ENCODE data around the gene JAKMIP2.
"Not testable (repeated sequence)": the region's sequence is repeated elsewhere in the genome, so short reads cannot be mapped to it uniquely, and the experiment has no call there.

The JAKMIP2 gene

DNA sequence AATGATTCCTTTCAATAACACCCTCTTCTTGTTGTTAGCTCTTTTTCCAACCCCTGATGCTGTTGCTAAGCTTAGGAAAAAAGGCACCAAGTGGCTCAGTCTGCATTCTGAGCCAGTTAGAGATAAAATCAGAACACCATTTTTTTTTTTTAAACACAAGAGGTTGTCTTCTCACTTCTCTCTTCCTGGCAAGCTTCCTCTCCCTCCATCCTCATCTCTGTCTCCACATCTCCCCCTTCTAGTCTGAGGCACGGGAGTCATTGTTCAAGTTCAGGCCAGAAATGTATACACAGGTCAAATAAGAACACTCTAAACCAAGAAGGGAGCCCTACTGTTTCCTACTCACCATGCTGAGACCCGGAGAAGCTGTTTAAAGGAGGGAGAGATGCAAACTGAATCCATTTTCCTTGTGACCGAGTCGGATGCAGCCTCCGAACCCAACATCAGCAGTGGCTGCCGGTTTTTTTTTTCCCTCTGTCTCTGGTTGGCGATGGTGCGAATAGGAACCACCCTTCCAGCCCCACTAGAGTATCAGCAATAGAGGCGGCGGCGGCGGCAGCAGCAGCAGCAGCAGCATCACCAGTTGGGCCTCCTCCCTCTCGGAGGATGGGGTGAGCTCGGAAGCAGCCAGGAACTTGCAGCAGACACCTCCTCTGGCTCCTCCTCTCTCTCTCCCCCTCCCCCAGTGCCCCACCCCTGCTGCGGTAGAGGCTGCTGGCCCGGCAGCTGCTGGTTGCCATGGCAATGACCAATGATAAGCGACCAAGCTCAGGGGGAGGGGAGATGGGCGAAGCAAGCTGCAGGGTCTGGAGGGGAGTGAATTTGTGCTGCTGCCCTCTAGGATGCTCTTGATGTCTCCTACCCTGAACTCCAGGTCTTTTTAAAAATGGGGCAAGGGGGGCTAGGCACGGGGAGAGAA, at the start of gene JAKMIP2:
Gene JAKMIP2, minus strand, starts transcription at position 619 of the 919 bp plus-strand sequence. CDS start 110,922 bp downstream, outside the sequence.
- DNase-seq: peak; percentile 96

DNA sequence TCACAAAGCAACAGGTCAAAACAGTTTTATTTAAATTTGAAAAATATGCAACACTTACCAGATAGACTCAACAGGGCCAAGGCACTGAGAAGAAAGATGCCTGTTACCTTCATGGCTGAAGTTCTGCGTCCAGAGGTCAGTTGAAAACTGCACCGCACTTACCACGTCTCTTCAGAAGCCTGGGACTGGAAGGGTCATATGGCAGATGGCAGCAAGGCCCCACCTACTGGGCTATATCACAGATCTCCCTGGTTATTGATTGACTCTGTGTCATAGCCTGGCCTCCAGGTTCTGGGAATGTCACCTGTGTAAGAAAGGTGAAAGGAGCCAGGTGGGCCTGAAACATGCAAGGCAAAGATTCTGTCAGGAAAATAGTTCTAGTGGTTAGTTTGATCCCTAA, 48.9 kb upstream of the JAKMIP2 start, which contains the start of gene SPINK1:
Gene SPINK1, minus strand, starts transcription at position 207 of the 400 bp plus-strand sequence. Its CDS starts 94 bp downstream, at position 113.
- DNase-seq: no peak

DNA sequence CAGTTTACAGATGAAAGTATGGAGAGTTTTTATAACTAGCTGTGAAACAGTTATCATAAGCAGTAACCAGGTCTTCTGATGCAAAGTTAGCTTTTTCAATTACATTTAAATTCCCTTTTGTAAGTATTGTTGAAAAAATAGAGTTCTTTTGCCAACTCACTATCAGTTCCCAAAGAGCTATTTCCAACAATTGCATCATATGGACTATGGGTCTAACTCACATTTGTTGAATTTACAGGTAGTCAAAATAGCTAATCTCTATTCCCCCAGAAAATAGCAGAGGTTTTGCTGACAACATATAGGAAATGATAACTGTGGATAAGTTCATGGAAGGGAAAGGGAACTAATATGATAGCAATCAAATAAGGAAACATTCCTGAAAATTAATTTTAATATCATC, 47.5 kb upstream of the JAKMIP2 start:
- DNase-seq: no peak

GRCh38 chr5:147827017-147827416, 44.5 kb upstream of the JAKMIP2 start:
- DNase-seq: not testable (repeated sequence)

GRCh38 chr5:147826361-147826760, 43.8 kb upstream of the JAKMIP2 start:
- DNase-seq: no peak

- DNase-seq: peak; percentile 66
Observed at GRCh38 chr5:147822686-147823491, 40.4 kb upstream of the JAKMIP2 start.

- not testable (repeated sequence) for DNase-seq
Observed at GRCh38 chr5:147822222-147822621, 39.7 kb upstream of the JAKMIP2 start.

- DNase-seq: no peak
Observed at GRCh38 chr5:147821766-147822165, 39.2 kb upstream of the JAKMIP2 start.

- DNase-seq: no peak
Observed at GRCh38 chr5:147819261-147819770, 36.8 kb upstream of the JAKMIP2 start.

- DNase-seq: no peak
Observed at GRCh38 chr5:147818290-147818689, 35.8 kb upstream of the JAKMIP2 start.

DNA sequence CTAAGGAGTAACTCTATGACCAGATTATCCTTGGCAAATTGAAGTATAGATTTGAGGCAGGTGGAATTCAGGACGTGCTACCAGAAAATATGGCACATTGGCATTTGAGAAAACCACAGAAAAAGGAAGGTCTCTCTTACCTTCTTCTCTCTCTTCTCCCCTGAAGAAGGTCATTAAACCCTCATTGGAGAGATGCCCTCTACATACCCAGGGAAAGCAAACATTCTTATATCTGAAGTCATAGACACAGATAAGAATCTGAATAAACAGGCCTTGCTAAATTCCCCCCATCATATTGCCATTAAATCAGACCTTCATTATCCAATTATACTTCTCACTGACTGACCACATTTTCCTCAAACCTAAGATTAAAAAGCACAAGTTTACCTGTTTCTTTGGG, 31.2 kb upstream of the JAKMIP2 start:
- DNase-seq: no peak

GRCh38 chr5:147809830-147810666, 27.5 kb upstream of the JAKMIP2 start:
- no peak for DNase-seq

DNA sequence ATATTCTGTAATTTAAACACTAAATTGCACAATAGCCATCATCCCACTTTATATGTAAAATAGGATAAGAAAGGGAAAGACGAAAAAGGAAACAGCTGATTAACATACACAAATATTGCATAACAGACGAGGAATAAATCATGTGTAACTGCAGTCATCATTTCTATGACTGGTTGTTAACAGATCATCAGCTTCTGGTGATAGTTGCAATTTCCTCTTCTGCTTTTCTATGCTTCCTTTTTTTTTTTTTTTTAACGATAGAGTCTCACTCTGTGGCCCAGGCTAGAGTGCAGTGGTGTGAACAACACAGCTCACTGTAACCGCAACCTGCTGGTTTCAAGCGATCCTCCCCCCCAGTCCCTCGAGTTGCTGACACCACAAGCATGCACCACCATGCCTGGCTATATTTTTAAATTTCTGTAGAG, 22.5 kb upstream of the JAKMIP2 start:
- DNase-seq: peak; percentile 29

GRCh38 chr5:147804334-147804733, 21.8 kb upstream of the JAKMIP2 start:
- no peak for DNase-seq

GRCh38 chr5:147803926-147804325, 21.4 kb upstream of the JAKMIP2 start:
- DNase-seq: no peak

DNA sequence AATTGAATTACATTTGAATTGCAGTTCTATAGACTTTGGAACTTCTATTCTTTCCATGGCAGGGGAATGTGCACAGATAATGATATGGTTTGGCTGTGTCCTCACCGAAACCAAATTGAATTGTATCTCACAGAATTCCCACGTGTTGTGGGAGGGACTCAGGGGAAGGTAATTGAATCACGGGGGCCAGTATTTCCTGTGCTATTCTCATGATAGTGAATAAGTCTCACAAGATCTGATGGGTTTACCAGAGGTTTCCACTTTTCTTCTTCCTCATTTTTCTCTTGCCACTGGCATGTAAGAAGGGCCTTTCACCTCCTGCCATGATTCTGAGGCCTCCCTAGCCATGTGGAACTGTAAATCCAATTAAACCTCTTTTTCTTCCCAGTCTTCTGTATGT, 20.6 kb upstream of the JAKMIP2 start:
- not testable (repeated sequence) for DNase-seq

GRCh38 chr5:147801461-147801860, 18.9 kb upstream of the JAKMIP2 start:
- no peak for DNase-seq

GRCh38 chr5:147800491-147800890, 18.0 kb upstream of the JAKMIP2 start:
- no peak for DNase-seq

DNA sequence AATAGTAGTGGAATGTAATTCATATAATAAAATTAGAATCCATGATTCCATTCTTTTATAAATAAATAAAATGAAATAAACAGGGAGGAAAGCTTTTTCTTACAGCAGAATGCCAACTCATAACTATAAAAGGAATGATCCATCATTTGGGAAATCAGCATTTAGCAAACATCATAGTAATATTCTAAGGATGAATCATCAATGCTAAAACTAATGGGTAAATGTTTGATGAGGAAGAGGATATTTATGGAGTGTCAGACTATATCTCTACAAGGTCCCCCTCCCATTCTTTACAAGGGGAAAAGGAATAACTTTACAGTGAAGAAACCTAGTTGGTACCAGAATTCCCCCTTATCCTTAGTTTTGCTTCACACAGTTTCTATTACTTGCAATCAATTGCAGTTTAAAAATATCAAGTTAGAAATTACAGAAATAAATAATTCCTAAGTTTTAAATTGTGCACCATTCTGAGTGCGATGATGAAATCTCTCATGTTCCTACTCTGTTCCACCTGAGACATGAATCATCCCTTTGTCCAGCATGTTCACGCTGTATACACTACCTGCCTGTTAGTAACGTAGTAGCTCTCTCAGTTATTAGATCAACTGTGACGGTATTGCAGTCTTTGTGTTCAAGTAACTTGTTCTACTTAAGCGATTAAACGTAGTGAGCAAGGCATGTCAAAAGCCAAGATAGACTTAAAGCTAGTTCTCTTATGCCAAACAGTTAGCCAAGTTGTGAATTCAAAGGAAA, 14.2 kb upstream of the JAKMIP2 start:
- no peak for DNase-seq

- no peak for DNase-seq
Observed at GRCh38 chr5:147791181-147791580, 8.7 kb upstream of the JAKMIP2 start.

DNA sequence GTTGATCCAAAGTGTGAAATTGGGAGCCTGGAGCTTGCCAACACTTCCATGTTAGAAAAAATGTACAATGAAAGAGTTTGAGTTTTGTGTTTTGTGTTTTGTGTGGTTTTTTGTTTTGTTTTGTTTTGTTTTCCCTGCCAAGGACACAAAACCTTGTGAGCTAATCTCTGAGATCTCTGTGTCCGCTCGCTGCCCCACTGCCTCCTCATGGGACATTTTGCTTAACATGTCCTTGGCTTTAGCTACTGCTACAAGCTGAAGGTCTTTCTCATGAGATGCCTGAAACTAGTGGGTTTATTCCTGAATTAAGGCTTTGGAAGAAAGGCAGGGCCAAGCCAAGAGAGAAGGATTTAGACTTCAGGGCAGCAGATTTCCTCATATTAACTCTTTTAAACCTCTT, 7.3 kb upstream of the JAKMIP2 start:
- DNase-seq: no peak

DNA sequence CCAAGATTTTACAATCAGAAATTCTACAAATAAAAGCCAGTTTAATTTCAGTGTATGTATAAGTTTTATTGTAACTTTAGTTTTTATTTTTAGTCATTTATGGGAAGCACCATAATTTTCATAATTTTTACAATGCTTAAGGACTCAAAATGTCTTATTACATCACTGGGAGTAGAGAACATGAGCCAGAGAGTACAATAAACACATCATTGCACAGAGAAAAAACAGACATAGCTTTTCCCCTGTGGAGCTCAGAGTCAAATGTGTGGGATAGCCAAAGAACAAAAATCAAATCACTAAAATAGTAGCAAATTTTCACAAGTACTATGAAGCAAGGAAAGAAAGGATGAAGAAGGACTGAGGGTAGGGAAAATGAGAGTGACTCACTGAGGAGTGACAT, 5.5 kb upstream of the JAKMIP2 start:
- DNase-seq: no peak
